ENCODE data around the gene TLN1. TPM values are rescaled to one million over a fixed set of nuclear protein-coding genes. Genes with fewer than 3 reads are reported as not detected.

TLN1 gene
- total RNA-seq, 3 donors from 2014 or later = 163 to 497 (median 215) TPM

DNA sequence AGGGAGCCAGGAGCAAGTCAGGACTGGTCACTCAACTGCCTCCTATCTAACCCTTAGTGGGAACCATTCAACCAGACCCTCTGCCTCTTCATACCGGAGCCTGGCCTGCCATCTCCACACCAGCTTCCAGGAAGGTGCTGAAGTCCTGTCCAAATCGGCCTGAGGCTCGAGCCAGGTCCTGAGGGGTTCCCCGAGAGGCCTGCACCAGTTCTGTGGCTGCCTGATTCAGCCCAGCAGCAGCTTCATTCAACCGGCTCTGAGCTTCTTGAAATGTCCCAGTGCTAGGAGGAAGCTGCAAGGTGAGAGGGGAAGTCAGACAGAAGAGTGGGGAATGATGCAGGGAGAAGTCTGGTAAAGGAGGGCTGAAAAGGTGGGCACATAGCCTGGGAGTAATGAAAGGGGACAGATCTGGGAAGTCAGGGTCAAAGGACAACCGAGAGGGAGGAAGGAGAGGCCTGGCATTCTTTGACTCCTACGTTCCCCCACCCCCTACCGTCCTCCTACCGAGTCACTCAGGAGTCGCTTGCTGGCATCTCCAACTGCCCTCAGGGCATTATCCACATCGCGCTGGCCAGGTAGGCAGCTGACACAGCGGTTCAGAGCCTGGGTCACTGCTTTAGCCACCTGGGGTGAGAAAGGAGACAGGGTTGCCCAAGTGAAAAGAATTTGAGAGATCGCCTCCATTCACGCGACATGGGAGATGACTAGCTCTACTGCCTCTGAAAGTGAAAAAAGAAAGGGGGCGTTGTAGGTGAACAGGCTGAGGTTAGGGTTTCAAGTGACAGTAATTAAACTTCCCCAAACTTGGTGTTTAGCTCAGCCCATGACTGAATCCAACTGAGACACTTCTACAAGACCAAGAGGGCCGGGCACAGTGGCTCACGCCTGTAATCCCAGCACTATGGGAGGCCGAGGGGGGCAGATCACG lies 20.2 kb downstream of the TLN1 start:
- H3K27ac ChIP-seq = peak overlapping the region; percentile 28 to 73
- DNase-seq (ENCODE audit: low spot score in 2 of 2) = peak; percentile 74 to 77
- no peaks in the 10 kb centered on the region for H3K4me1 ChIP-seq
- H3K9me3 ChIP-seq = no peaks in the 10 kb centered on the region
- no peak overlapping the region for H3K4me3 ChIP-seq
- intact Hi-C loops (cut with DNase I; ENCODE audit: low total_unique reads) = no loop called here
- H3K36me3 ChIP-seq = peaks cover 20% of the 10 kb centered on the region
- no peaks in the 10 kb centered on the region for H3K27me3 ChIP-seq
- TF ChIP-seq, protein P1, sequence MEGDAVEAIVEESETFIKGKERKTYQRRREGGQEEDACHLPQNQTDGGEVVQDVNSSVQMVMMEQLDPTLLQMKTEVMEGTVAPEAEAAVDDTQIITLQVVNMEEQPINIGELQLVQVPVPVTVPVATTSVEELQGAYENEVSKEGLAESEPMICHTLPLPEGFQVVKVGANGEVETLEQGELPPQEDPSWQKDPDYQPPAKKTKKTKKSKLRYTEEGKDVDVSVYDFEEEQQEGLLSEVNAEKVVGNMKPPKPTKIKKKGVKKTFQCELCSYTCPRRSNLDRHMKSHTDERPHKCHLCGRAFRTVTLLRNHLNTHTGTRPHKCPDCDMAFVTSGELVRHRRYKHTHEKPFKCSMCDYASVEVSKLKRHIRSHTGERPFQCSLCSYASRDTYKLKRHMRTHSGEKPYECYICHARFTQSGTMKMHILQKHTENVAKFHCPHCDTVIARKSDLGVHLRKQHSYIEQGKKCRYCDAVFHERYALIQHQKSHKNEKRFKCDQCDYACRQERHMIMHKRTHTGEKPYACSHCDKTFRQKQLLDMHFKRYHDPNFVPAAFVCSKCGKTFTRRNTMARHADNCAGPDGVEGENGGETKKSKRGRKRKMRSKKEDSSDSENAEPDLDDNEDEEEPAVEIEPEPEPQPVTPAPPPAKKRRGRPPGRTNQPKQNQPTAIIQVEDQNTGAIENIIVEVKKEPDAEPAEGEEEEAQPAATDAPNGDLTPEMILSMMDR (IDR thresholded peaks at IDR 0.05) = no peak
- TF ChIP-seq POLR2AphosphoS5 (IDR thresholded peaks at IDR 0.05) (no peak), POLR2A (IDR thresholded peaks at IDR 0.05) (no peak)

DNA sequence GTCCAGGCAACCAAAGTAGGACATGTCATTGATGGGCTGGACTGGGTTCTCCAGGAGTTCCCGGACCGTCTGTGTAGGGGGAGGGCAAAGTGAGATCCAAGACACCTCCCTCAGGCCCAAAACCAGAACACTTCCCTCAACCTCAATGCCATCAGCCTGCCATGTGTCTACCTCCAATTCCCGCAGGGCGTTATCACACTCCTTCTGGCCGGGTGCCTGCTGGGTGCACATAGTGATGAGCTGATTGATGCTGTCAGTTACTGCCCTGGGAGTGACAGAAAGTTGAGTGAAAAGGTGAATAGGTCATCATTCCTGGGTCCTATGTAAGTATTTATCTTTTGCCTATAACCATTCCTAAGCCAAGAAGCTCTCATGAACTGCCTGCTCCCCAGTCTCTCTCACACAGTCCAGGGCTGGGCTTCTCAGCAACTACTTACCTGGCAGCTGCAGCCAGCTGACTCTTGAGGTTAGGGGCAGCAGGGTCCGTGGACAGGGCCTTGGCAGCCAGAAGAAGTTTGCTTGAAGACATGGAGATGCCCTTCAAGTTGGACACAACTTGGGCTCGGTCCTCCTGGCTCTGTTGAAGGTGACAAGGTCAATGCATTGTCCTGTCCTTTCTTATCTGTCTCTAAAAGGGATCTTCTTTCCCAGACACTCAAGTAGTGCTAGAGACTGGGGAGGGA lies 21.0 kb downstream of the TLN1 start:
- Histone ChIP-seq H3K27me3 (no peaks in the 10 kb centered on the region), H3K4me1 (no peaks in the 10 kb centered on the region), H3K4me3 (no peak overlapping the region), H3K27ac (peak overlapping the region; percentile 28 to 73), H3K9me3 (no peaks in the 10 kb centered on the region), H3K36me3 (peaks cover 28% of the 10 kb centered on the region)
- DNase-seq (ENCODE audit: low spot score in 2 of 2) = no peak
- no peak for TF ChIP-seq POLR2A (IDR thresholded peaks at IDR 0.05)
- TF ChIP-seq, protein P1 (IDR thresholded peaks at IDR 0.05) = no peak
- TF ChIP-seq POLR2AphosphoS5 (IDR thresholded peaks at IDR 0.05) = no peak
- intact Hi-C loops (cut with DNase I; ENCODE audit: low total_unique reads) = no loop called here

DNA sequence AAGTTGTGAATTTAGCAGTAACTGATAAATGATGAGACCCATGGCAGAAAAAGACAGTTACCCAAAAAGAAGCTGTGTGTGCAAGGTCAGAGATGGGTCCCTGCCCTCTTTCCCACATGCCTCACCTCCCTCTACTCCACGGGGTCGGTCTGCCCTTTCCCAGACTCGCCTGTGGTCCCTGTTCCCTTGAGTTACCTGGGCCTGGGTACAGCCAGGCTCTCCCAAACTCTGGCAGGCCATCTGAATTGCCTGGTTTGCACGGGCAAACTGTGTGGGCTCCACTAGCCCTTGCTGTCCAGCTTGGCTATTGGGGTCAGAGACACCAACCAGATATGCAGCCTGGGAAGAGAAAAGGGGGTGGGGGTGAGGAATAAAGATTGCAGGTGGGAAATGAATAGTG lies 23.8 kb downstream of the TLN1 start:
- no peak overlapping the region for H3K27ac ChIP-seq
- TF ChIP-seq POLR2A (IDR thresholded peaks at IDR 0.05) (no peak), POLR2AphosphoS5 (IDR thresholded peaks at IDR 0.05) (no peak)
- TF ChIP-seq, protein P1 (IDR thresholded peaks at IDR 0.05) = no peak
- no peak overlapping the region for H3K4me3 ChIP-seq
- no peaks in the 10 kb centered on the region for H3K27me3 ChIP-seq
- H3K9me3 ChIP-seq = no peaks in the 10 kb centered on the region
- no peaks in the 10 kb centered on the region for H3K4me1 ChIP-seq
- intact Hi-C loops (cut with DNase I; ENCODE audit: low total_unique reads) = no loop called here
- peaks cover 38% of the 10 kb centered on the region for H3K36me3 ChIP-seq
- no peak for DNase-seq (ENCODE audit: low spot score in 2 of 2)

DNA sequence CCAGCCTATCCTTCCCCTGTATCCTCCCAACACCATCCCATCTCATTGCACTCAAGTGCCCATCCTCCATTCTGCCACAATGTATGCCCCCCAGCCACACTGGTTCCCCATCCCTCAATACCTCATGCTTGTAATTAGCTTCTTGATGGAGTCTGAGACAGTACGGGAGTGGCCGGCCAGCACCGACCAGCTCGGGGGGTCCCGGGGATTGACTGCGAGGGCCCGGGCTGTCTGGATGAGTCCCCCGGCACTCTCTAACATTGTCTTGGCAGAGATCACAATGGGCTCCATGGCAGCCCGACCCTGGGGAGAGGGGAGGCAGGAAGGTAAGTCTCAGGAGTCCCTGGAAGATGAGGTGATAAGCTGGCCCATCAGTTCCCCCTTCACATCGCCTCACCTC lies 25.0 kb downstream of the TLN1 start:
- peaks cover 38% of the 10 kb centered on the region for H3K36me3 ChIP-seq
- DNase-seq (ENCODE audit: low spot score in 2 of 2) = no peak

More for the DNA sequence above, 25.0 kb downstream of the TLN1 start:
- no peak overlapping the region for H3K27ac ChIP-seq
- H3K4me1 ChIP-seq = no peaks in the 10 kb centered on the region
- no peaks in the 10 kb centered on the region for H3K27me3 ChIP-seq
- TF ChIP-seq POLR2AphosphoS5 (IDR thresholded peaks at IDR 0.05) (no peak), POLR2A (IDR thresholded peaks at IDR 0.05) (no peak)
- TF ChIP-seq, protein P1 (IDR thresholded peaks at IDR 0.05) = no peak
- H3K4me3 ChIP-seq = no peak overlapping the region
- H3K9me3 ChIP-seq = no peaks in the 10 kb centered on the region
- intact Hi-C loops (cut with DNase I; ENCODE audit: low total_unique reads) = no loop called here

All from breast epithelium (tissue), 4 donors.